ENCODE measurements around the gene GPC5. TPM values are rescaled to one million over a fixed set of nuclear protein-coding genes. Genes with fewer than 3 reads are reported as not detected.
"Not testable (repeated sequence)": the region's sequence is repeated elsewhere in the genome, so short reads cannot be mapped to it uniquely, and the experiment has no call there.

The GPC5 gene
- polyA plus RNA-seq, 3 donors = 0.04 to 1.0 TPM; not detected in 1

GRCh38 chr13:91773591-91774227, 375.3 kb downstream of the GPC5 start:
- 36 to 70% (median 38%) methylated on average over 3 of the region's 3 CpGs for WGBS, 3 donors

DNA sequence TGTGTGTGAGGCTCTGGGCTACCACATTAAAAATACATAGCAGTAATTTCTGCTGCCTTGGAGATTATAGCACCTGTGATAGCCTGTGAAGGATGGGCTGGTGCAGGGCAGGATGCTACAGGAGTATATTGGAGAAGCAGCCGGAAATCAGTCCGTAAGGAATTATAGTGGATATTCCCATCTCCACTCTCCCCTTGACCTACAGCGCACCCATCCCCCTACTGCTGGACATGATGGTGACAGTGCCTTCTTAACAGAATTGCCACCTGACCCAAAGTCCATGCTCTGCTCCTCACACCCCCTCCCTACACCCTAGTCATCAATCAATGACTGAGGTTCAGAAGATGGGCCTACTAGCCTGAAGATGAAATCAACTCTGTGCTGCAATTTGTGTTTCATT, 376.0 kb downstream of the GPC5 start:
- WGBS, 3 donors = 93% methylated on average over 3 of the region's 3 CpGs

More at GRCh38 chr13:91773591-91774227, 375.3 kb downstream of the GPC5 start:
- H3K27ac ChIP-seq (ENCODE audit: low read depth, low read length) = no peak overlapping the region

DNA sequence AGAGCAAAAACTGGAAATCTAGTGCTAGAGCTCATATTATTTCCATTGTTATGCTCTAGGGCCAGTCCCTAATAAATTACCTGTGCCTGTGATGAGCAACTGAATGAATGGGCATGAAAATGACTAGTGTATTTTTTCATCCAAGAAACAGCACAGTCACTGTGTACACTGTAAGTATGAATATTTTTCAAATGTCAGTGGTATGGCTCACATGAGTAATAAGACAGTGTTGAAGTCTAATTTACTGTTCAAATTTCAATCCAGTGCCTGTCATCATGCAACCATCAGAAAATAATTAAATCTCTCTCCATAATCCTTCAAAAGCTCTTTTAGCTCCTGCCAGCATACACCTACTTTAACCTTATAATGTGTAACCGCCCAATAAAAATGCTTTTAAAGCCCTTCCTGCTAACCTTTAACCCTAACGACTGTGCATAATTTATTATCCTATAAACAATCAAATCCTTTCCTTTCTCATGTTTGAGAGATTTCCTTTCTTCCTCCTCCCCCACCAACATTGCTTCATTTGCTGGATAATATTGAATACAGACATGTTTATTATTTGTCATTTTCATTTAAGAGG, 378.3 kb downstream of the GPC5 start:
- H3K27ac ChIP-seq (ENCODE audit: low read depth, low read length) = no peak overlapping the region
- 34 to 49% (median 46%) methylated on average over 2 of the region's 2 CpGs for WGBS, 3 donors

More for the DNA sequence above, 376.0 kb downstream of the GPC5 start:
- no peak overlapping the region for H3K27ac ChIP-seq (ENCODE audit: low read depth, low read length)

GRCh38 chr13:91778123-91778522, 379.7 kb downstream of the GPC5 start:
- H3K27ac ChIP-seq (ENCODE audit: low read depth, low read length) = no peak overlapping the region
- 73 to 85% (median 84%) methylated on average over 4 of the region's 4 CpGs for WGBS, 3 donors

DNA sequence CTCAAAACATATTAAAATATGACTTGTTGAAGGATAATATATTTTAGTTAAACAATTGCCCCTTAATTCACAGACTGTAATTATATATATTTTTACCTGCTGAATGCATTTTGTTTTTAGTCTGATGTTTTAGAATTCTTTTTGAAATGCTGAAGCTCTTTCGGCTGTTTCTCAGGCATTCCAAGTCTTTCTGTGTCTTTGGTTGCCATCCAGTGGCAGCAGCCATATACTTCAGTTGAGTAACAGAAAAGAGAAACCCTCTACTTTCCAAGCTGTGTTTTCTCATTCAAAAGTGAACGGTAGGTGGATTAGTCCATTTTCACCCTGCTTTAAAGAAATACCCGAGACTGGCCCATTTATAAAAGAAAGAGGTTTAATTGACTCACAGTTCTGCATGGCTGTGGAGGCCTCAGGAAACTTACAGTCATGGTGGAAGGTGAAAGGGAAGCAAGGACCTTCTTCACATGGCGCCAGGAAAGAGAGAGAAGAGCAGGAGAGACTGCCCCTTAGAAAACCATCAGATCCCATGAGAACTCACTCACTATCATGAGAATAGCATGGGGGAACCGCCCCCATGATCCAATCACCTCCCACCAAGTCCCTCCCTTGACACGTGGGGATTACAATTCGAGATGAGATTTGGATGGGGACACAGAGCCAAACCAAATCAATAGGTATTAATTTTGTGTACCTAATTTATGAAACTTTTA, 383.7 kb downstream of the GPC5 start:
- WGBS, 3 donors = 43 to 63% (median 63%) methylated on average over 7 of the region's 7 CpGs
- H3K27ac ChIP-seq (ENCODE audit: low read depth, low read length) = not testable (repeated sequence)

- no peak overlapping the region for H3K27ac ChIP-seq (ENCODE audit: low read depth, low read length)
- 71 to 74% (median 72%) methylated on average over 5 of the region's 5 CpGs for WGBS, 3 donors
These were observed 387.2 kb downstream of the GPC5 start for GRCh38 chr13:91785431-91786119.

- WGBS, 3 donors = 88 to 90% (median 89%) methylated on average over 1 of the region's 1 CpG
- no peak overlapping the region for H3K27ac ChIP-seq (ENCODE audit: low read depth, low read length)
These were observed 393.6 kb downstream of the GPC5 start for GRCh38 chr13:91792054-91792453.

DNA sequence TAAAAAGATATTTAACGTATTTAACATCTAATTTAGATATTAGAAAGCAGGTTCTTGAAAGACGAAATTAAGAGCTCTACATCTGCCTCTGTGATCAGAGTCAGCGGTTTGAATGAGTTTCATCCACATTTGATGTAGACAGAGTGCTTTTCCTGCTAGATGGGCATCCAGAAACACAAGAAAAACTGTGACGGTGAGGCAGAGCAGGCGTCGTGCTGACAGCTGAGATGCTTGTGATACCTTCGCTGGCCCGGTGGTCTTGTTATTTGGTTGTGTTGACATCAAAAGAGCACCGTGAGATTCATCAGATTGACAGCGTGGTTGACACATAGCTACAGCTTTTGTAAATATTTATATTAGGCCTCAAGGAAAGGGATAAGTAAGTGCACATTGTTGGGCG, 399.1 kb downstream of the GPC5 start:
- no peak overlapping the region for H3K27ac ChIP-seq (ENCODE audit: low read depth, low read length)
- 44 to 68% (median 57%) methylated on average over 11 of the region's 11 CpGs for WGBS, 3 donors

DNA sequence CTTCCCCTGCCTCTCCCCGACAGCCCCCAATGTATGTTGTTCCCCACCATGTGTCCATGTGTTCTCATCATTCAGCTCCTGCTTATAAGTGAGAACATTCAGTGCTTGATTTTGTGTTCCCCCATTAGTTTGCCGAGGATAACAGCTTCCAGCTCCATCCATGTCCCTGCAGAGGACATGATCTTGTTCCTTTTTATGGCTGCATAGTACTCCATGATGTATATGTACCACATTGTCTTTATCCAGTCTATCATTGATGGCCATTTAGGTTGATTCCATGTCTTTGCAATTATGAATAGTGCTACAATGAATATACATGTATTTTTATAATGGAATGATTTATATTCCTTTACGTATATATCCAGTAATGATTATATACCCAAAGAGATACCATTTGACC, 399.9 kb downstream of the GPC5 start:
- WGBS, 3 donors = 70 to 100% (median 95%) methylated on average over 3 of the region's 3 CpGs
- not testable (repeated sequence) for H3K27ac ChIP-seq (ENCODE audit: low read depth, low read length)

- not testable (repeated sequence) for H3K27ac ChIP-seq (ENCODE audit: low read depth, low read length)
- WGBS, 3 donors = 80 to 85% (median 84%) methylated on average over 3 of the region's 3 CpGs
These were observed 403.4 kb downstream of the GPC5 start for GRCh38 chr13:91801772-91802171.

DNA sequence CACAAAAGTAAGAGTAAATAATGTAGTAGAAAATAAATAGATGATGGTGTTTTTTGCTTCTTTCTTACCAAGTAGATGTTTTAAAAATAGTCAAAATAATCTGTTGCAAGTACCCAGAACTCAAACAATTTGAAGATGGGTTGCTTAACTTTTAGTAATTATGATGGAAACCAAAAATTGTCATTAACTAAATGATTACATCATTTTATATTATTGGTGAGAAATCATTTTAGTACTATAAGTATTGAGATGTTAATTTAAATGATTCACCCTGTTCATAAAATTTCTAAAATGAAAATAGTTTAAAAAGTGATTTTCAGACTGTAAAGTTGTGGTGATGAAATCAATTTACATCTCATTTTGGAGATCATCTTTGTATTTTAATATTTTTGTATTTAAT, 404.5 kb downstream of the GPC5 start:
- H3K27ac ChIP-seq (ENCODE audit: low read depth, low read length) = no peak overlapping the region

DNA sequence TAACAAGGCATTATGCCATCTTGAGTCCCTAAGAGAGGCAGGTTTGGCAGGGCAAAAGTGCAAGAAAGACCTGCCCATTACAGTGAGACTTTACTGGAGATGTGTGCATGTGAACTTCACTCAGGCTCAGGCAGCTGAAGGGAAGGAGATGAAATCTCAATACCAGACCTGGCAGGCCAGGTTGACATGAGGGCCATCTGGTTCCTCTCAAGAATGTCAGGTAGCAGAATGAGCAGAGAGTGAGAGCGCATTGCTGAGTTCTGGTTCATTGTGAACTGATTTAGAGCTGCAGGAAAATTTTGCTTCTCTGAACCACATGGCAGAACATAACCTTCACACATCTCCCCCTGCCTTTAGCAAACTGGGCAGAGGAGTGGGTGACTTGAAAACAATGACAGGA, 406.3 kb downstream of the GPC5 start:
- H3K27ac ChIP-seq (ENCODE audit: low read depth, low read length) = no peak overlapping the region
- 63 to 82% (median 73%) methylated on average over 1 of the region's 1 CpG for WGBS, 3 donors

GRCh38 chr13:91805605-91806004, 407.2 kb downstream of the GPC5 start:
- no peak overlapping the region for H3K27ac ChIP-seq (ENCODE audit: low read depth, low read length)
- 59 to 79% (median 73%) methylated on average over 1 of the region's 1 CpG for WGBS, 3 donors

DNA sequence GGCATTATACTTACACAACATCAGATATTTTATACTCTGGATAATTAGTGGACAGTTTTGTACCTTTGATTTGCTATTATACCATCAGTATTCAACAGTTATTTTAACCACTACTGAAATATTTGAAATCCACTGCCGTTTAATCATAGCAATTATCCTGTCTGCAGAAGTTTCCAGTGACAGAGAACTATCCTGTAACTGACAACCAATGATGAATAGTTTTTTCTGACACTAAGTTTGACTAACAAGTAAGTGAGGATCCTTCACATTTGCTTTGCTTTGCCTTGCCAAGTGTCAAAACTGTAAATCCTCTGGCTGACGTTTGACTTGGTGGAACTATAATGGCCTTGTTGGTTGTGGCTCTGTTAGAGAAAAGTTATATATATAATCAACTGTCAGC, 410.7 kb downstream of the GPC5 start:
- H3K27ac ChIP-seq (ENCODE audit: low read depth, low read length) = no peak overlapping the region
- WGBS, 3 donors = 59 to 68% (median 67%) methylated on average over 2 of the region's 2 CpGs

DNA sequence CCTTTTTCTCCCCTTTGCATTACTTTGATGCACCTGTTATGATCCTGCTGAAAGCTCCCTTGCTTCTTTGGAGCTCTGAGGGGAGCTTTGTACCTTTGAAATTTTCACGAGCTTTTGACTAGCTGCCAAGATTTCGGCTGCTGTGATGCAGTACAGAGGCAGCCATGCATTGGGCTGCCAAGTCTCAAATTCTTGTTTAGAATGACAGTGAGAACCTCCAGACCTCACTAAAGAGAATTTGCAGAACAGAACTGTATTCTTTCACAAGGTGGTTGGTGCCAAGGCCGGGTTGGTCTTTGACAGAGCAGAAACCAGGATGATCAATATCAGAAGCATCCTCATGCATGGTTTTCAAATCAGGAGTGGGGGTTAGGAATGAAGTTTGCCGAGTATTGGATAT, 414.8 kb downstream of the GPC5 start:
- 14 to 42% (median 39%) methylated on average over 4 of the region's 4 CpGs for WGBS, 3 donors
- no peak overlapping the region for H3K27ac ChIP-seq (ENCODE audit: low read depth, low read length)

GRCh38 chr13:91816263-91816807, 417.9 kb downstream of the GPC5 start:
- no peak overlapping the region for H3K27ac ChIP-seq (ENCODE audit: low read depth, low read length)
- WGBS, 3 donors = 31 to 52% (median 36%) methylated on average over 4 of the region's 4 CpGs

DNA sequence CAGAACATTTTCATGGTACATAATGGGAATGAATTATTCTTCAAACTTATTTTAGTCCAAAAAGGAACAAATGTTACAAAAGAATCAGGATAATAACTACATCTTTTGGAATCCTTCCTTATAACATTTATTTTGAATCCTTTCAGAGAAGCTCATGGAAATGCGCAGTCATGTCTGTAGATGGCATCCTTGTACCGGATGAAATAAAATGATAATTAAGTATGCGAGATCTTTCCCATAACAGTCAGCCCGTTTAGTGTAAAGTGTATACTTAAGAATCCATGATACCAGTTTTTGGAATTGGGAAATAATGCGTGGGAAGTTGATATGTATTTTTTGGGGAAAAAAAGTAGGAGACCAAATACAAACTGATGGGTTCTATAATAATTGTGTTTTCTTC, 418.8 kb downstream of the GPC5 start:
- H3K27ac ChIP-seq (ENCODE audit: low read depth, low read length) = no peak overlapping the region
- 28 to 47% (median 36%) methylated on average over 5 of the region's 5 CpGs for WGBS, 3 donors

DNA sequence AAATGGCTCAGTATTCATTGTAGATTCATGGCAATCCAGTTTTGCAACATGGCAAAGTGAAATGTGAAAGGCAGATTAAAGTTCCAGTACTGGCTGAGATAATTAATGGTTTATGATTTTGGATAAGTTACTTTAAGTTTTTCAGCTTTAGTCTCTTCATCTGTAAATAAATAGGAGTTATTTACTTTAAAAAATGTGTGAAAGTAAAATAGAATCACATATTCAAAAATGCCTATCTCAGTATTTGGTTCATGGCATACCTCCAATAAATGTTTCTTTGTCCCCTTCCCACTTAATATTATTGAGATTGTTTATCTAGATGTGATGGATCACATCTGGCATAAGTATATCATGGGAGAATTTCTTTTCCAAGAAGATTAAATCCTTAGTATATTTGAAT, 426.0 kb downstream of the GPC5 start:
- H3K27ac ChIP-seq (ENCODE audit: low read depth, low read length) = no peak overlapping the region

DNA sequence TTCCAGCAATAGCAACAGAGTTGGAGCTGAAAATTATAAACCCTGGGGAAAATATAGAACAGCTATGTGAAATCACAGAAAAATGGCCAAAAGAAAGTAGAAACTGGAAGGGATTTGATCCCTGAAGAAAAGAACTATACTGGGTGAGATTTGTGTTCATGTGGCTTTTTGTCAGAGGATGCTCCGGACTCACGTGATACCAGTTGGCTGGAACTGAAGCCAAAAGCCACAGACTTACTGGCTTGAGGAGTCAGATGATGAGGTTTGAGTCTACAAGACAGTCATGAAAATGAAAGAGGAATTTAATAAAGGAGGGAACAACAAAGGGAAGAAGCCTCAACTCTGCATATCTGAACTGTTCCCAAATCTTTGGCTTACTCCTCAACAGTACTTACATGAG, 427.1 kb downstream of the GPC5 start:
- H3K27ac ChIP-seq (ENCODE audit: low read depth, low read length) = no peak overlapping the region
- WGBS, 3 donors = 56 to 81% (median 71%) methylated on average over 2 of the region's 2 CpGs
